Left lung (tissue), 10 donors: ENCODE measurements around the gene CAMK1. TPM values are rescaled to one million over a fixed set of nuclear protein-coding genes. Genes with fewer than 3 reads are reported as not detected.

Experiments used
- ATAC-seq: fragments of 200-7000 bp; cut with Tn5 transposase; one replicate; pipeline ENCODE4 v1.9.1; 2020; ENCODE audit warnings: moderate library complexity
- DNase-seq, 4 donors: peaks; one replicate each; pipeline ENCODE4 v3.0.0-alpha.2; 2013 to 2020
- H3K27ac ChIP-seq, 2 donors: fragments of 200-600 bp; sonication (generic) in 1 of 2; one replicate each; pipeline versions ENCODE4 v1.5.0 to v1.8.0; 2020 to 2021
- H3K27me3 ChIP-seq, 2 donors: fragments of 200-600 bp; sonication (generic) in 1 of 2; one replicate each; pipeline versions ENCODE4 v1.5.0 to v1.8.0; 2020 to 2021
- H3K36me3 ChIP-seq, 2 donors: fragments of 200-600 bp; sonication (generic) in 1 of 2; one replicate each; pipeline versions ENCODE4 v1.5.0 to v1.8.0; 2020 to 2021
- H3K4me1 ChIP-seq, 2 donors: fragments of 200-600 bp; one replicate each; pipeline ENCODE4 v1.8.0; 2021
- H3K4me3 ChIP-seq, 2 donors: fragments of 200-600 bp; sonication (generic) in 1 of 2; one replicate each; pipeline versions ENCODE4 v1.5.0 to v1.8.0; 2020 to 2021; ENCODE audit warnings: mild to moderate bottlenecking in 1 of 2
- H3K9me3 ChIP-seq, 2 donors: fragments of 200-600 bp; sonication (generic) in 1 of 2; one replicate each; pipeline versions ENCODE4 v1.5.0 to v1.8.0; 2020 to 2021
- intact Hi-C, 2 donors: fragments of 100-400 bp; cut with DNase I; formaldehyde crosslinking; loops; one replicate each; pipeline versions ENCODE4 v1.11.2 to v1.14.2; 2022
- polyA plus RNA-seq, 6 donors: library from polyadenylated mRNA; unstranded; fragments of 120-200 nt; gene quantifications; one replicate each; pipeline ENCODE4 v1.2.1, GENCODE V29; 2013; ENCODE audit not compliant: insufficient read length in 6 of 6
- total RNA-seq, 2 donors: library from RNA; stranded (reverse); fragmentation: NEBNext Ultra II Directional; extraction: Animal tissue kit (Norgen Biotek cat#: 25700); gene quantifications; one replicate each; pipeline ENCODE4 v1.2.1, GENCODE V29; 2021
- TF ChIP-seq, protein P1 (sequence below), 2 donors: fragments of 200-600 bp; sonication (generic) in 1 of 2; IDR thresholded peaks; one replicate each; pipeline versions ENCODE4 v1.5.0 to v1.8.0; 2021; ENCODE audit warnings: antibody characterized with exemption in 2 of 2
- donor health status: DM: no; HTN: yes; CAD: no.
- donor health status: DM: no; HTN: no; CAD: no.

The CAMK1 gene
- total and polyA plus RNA-seq, 8 donors, result 18.4 to 37.5 (median 23.6) TPM

DNA sequence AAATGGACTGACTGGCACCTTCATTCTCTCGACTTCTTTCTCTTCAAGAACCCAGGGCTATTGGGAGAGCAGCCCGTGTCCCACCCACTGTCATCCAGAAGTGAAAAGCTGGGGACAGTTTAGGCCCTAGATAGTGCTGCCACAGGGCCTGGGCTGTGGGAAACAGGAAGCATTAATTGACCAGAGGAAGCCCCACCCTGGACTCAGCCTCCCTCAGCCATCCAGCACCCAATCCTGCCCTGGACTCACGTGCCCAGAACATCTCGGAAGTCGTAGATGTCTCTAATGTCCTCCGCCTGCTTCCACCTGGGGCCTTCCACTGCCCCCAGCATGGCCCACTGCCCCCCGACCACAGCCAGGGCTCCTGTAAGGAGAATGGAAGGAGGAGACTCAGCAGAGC, 2.3 kb downstream of the CAMK1 start:
- ATAC-seq (no peak), DNase-seq (no peak)
- Histone ChIP-seq H3K4me3 (no peak overlapping the region), H3K27me3 (no peaks in the 10 kb centered on the region), H3K4me1 (peaks cover 12 to 46% of the 10 kb centered on the region in 2 donors), H3K36me3 (peaks cover 0 to 21% of the 10 kb centered on the region in 2 donors), H3K27ac (peak overlapping the region; percentile 30 to 62), H3K9me3 (no peaks in the 10 kb centered on the region)
- TF ChIP-seq, protein P1, sequence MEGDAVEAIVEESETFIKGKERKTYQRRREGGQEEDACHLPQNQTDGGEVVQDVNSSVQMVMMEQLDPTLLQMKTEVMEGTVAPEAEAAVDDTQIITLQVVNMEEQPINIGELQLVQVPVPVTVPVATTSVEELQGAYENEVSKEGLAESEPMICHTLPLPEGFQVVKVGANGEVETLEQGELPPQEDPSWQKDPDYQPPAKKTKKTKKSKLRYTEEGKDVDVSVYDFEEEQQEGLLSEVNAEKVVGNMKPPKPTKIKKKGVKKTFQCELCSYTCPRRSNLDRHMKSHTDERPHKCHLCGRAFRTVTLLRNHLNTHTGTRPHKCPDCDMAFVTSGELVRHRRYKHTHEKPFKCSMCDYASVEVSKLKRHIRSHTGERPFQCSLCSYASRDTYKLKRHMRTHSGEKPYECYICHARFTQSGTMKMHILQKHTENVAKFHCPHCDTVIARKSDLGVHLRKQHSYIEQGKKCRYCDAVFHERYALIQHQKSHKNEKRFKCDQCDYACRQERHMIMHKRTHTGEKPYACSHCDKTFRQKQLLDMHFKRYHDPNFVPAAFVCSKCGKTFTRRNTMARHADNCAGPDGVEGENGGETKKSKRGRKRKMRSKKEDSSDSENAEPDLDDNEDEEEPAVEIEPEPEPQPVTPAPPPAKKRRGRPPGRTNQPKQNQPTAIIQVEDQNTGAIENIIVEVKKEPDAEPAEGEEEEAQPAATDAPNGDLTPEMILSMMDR (IDR thresholded peaks at IDR 0.05), result no peak
- intact Hi-C loops, result no loop called here

- Histone ChIP-seq H3K4me3 (no peak overlapping the region), H3K9me3 (no peaks in the 10 kb centered on the region), H3K4me1 (peaks cover 12 to 44% of the 10 kb centered on the region in 2 donors), H3K27ac (no peak overlapping the region), H3K36me3 (peaks cover 0 to 36% of the 10 kb centered on the region in 2 donors), H3K27me3 (no peaks in the 10 kb centered on the region)
- DNase-seq (no peak), ATAC-seq (no peak)
- intact Hi-C loops, result no loop called here
- TF ChIP-seq, protein P1 (IDR thresholded peaks at IDR 0.05), result no peak
Observed at GRCh38 chr3:9765865-9766264, 3.9 kb downstream of the CAMK1 start.

DNA sequence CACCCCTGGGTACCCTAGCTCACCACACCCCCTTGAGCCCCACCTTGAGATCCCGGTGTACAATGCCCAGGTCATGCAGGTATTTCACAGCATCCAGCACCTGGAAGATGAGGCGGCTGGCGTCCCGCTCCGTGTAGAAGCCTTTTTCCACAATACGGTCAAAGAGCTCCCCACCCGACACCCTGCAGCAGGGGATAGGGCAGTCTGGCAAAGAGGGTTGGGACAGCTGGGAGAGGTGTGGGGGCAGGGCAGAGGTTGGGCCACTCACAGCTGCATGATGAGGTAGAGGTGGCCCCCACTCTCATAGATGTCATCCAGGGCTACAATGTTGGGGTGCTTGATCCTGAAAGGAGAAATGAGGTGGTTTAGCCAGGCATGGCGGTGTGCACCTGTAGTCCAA, 6.9 kb downstream of the CAMK1 start:
- H3K4me1 ChIP-seq, result peaks cover 0 to 16% of the 10 kb centered on the region in 2 donors
- no peaks in the 10 kb centered on the region for H3K9me3 ChIP-seq
- TF ChIP-seq, protein P1 (IDR thresholded peaks at IDR 0.05), result no peak
- H3K27me3 ChIP-seq, result no peaks in the 10 kb centered on the region
- intact Hi-C loops, result no loop called here
- H3K36me3 ChIP-seq, result peaks cover 0 to 66% of the 10 kb centered on the region in 2 donors
- no peak overlapping the region for H3K27ac ChIP-seq
- ATAC-seq, result no peak
- H3K4me3 ChIP-seq, result no peak overlapping the region
- no peak for DNase-seq

DNA sequence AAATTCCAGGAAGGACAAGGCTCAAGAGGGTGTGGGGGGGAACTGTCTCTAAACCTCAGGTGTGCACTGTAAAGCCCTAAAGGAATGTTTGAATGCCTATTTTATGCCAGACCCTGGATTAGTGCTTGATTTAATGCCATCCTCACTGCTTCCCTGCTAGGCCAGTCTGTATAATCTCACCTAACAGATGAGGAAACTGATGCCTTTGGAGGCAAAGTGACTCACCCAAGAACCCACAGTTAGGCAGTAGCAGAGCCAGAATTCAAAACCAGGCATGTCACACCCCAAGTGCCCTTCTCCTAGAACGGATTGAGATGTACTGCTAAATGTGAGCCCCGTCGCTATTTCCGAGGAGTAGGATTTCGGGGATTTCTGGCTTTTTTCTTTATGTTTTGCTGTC, 7.8 kb downstream of the CAMK1 start:
- no peak for ATAC-seq

DNA sequence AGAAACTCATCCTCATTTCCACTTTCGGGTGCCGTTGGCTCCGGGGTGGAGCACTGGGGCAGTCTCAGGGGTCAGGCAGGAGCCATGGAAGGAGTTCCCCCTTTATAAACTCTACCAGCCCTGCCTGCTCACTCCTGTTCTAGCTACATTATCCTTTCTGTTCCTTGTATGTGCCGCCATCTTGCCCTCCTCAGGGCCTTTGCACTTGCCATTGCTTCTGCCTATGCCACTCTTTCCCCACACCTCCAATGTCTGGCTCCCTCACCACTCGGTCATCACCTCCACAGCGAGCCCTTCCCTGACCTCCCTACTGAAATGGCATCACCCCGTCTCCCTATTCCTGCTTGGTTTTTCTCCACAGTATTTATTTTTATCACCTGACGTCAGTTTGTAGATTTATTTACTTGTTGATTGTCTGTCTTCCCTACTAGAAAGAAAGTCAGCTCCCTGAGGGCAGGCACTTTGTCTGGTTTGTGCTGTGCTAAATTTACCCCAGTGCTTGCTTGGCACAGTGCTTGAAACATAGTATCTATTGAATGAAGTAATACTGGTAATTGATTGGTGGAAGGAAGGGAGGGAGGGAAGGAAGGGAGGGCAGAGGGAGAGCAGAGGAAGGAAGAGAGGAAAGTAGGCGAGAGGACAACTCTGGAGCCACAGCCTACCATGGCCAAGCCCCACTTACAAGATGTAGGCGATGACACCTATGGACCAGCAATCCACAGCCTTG, 8.8 kb downstream of the CAMK1 start:
- Histone ChIP-seq H3K9me3 (no peaks in the 10 kb centered on the region), H3K27ac (no peak overlapping the region), H3K4me3 (no peak overlapping the region), H3K36me3 (peaks cover 0 to 78% of the 10 kb centered on the region in 2 donors), H3K27me3 (no peaks in the 10 kb centered on the region), H3K4me1 (no peaks in the 10 kb centered on the region)
- TF ChIP-seq, protein P1 (IDR thresholded peaks at IDR 0.05), result no peak
- intact Hi-C loops, result no loop called here
- ATAC-seq (no peak), DNase-seq (no peak)

More for the DNA sequence above, 7.8 kb downstream of the CAMK1 start:
- DNase-seq, result no peak
- Histone ChIP-seq H3K4me3 (no peak overlapping the region), H3K9me3 (no peaks in the 10 kb centered on the region), H3K36me3 (peaks cover 0 to 76% of the 10 kb centered on the region in 2 donors), H3K27ac (no peak overlapping the region), H3K4me1 (peaks cover 0 to 6% of the 10 kb centered on the region in 2 donors), H3K27me3 (no peaks in the 10 kb centered on the region)
- TF ChIP-seq, protein P1 (IDR thresholded peaks at IDR 0.05), result no peak
- intact Hi-C loops, result no loop called here
